HS-27A (cell line): Measurements from ENCODE around the gene DEPDC7.
A peak's percentile ranks its signal among the peaks of the same experiment; 100 is the strongest.
"Not testable (repeated sequence)": the region's sequence is repeated elsewhere in the genome, so short reads cannot be mapped to it uniquely, and the experiment has no call there.

Experiments
- DNase-seq: peaks from one replicate; pipeline ENCODE4 v3.0.0-alpha.2; 2012; ENCODE audit warnings: low read depth, missing footprints

DEPDC7 gene

DNA sequence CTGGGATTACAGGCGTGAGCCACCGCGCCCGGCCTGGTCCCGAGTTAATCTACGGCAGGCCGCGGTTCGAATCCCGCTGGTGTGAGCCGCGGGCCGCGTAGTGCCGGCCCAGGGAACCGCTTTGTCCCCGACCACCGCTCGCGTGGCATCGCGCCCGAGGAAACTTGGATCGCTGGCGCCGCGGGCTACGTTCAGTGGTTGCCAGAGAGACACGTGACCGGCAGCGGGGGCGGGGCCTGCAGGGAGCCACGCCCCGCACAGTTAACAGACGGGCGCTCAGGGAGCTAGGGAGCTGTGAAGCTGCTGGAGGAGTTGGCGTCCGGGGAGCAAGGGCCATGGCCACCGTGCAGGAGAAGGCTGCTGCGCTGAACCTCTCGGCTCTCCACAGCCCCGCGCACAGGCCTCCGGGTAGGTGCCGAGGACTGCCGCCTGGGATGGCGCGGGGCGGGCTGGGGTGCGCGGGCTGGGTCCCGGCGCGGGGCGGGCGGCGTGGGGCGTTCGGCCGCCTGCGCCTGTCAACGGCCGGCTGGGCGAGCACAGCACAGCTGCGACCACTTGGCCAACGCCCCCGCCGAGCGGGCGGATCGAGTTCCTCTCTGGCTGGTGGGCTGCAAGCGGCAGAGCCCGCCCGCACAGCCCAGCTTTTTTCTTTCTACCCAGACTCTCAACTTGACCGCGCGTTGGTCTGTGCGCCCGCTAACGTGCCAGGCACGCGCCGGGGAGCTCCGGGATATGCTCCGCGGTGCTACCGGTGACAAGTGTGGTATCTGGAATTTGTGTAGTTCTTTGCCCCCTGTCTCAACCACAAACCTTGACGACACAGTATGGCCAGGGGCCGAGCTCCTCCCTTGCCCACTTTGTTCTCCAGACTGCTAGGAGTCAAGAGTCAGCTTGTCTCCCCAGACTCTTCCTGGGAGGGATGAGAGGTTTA is at the start of gene DEPDC7:
TSS of gene DEPDC7 (plus strand) at position 258 of the 931 bp plus-strand sequence. CDS start at position 336, 78 bp downstream.
- no peak for DNase-seq

DNA sequence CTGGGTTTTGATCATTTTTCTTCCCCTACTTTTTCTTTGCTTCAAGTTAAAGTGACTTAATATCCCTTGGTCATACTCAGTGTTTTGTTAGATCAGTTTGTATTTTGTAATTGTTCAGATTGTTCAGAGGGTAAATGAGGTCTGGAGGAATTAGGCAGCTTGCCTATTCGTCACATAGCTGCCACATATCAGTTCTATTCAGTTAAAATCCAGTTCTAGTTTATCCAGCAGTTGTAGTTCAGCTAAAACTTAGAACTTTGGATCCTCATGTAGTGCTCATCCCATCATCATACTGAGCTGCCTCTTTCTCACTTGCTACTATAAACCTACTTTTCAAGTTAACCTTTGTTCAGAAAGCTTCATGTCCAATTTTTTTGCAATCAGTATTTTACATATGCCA is 47.1 kb upstream of the DEPDC7 start:
- DNase-seq, result no peak

DNA sequence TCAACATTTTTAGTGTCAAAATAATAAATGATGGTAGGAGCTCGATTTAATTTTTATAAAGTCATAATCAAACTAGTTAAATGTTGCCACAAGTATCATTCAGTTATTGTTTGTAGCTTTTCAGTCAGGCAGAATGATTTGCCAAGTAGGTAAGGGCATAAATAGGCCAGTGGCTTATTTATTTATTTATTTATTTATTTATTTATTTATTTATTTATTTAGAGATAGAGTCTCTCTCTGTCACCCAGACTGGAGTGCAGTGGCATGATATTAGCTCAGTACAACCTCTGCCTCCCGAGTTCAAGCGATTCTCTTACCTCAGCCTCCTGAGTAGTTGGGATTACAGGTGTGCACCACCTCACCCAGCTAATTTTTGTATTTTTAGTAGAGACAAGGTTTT is 43.4 kb upstream of the DEPDC7 start:
- DNase-seq, result not testable (repeated sequence)

GRCh38 chr11:32972781-32973180 is 42.9 kb upstream of the DEPDC7 start:
- DNase-seq, result no peak

GRCh38 chr11:32982626-32983025 is 33.1 kb upstream of the DEPDC7 start:
- no peak for DNase-seq

- no peak for DNase-seq
Measured at GRCh38 chr11:32983506-32983905, 32.2 kb upstream of the DEPDC7 start.

DNA sequence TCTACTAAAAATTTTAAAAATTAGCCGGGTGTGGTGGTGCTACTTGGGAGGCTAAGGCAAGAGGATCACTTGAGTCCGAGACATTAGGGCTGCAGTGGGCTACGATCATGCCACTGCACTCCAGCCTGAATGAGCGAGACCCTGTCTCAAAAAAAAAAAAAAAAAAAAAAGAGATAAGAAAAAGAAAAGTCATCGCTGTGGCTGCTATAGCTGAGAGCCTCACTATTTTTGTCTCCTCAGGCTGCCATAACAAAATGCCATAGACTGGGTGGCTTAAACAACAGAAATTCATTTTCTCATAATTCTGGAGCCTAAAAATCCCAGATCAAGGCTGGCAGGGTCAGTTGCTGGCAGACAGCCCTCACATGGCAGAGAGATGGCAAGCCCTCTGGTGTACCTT is 30.1 kb upstream of the DEPDC7 start:
- no peak for DNase-seq

- no peak for DNase-seq
Measured at GRCh38 chr11:32987851-32988250, 27.8 kb upstream of the DEPDC7 start.

- no peak for DNase-seq
Measured at GRCh38 chr11:32990481-32990880, 25.2 kb upstream of the DEPDC7 start.

DNA sequence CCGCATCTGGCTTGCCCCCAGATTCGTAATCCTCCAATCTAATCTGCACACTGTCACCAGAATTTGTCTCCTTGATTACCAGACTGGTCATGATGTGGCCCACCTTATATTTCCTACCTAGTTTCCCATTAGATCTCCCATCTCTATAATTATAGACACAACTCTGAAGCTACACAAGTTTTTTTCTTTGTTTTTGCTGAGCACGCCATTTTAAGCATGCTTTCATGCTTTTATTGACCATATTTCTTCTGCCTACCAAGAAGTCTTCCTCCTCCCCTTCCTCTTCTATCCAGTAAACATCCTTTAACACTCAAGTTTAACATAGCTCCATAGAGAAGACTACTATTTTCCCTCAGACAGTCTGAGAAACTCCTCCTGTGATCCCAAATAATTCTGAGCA is 24.3 kb upstream of the DEPDC7 start:
- DNase-seq, result no peak

DNA sequence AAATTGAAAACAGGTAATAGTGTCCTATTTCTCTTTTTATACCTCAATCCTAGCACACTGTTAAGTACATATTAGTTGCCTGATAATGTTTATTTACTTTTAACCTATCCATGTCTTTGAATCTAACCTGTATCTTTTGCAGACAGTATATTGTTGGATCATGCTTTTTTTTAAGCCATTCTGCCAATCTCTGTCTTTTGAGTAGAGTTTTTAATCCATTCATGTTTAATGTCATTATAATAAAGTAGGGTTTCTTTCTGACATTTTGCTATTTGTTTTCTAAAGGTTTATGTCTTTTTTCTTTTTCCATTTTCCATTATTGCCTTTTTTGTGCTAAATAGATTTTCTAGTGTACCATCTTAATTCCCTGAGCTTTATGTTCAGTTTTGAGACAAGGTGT is 23.8 kb upstream of the DEPDC7 start:
- no peak for DNase-seq

DNA sequence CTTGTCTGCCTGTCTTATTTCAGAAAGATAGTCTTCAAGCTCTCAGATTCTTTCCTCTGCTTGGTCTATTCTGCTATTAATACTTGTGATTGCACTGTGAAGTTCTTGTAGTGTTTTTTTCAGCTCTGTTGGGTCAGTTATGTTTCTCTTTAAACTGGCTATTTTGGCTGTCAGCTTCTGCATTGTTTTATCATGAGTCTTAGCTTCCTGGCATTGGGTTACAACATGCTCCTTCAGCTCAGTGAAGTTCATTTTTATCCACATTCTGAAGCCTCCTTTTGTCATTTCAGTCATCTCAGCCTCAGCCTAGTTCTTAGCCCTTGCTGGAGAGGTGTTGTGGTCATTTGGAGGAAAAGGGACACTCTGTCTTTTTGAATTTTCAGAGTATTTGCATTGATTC is 15.5 kb upstream of the DEPDC7 start:
- DNase-seq, result peak; percentile 56

- DNase-seq, result no peak
Measured at GRCh38 chr11:33001281-33001680, 14.4 kb upstream of the DEPDC7 start.

GRCh38 chr11:33001751-33002542 is 13.7 kb upstream of the DEPDC7 start:
- DNase-seq, result no peak

DNA sequence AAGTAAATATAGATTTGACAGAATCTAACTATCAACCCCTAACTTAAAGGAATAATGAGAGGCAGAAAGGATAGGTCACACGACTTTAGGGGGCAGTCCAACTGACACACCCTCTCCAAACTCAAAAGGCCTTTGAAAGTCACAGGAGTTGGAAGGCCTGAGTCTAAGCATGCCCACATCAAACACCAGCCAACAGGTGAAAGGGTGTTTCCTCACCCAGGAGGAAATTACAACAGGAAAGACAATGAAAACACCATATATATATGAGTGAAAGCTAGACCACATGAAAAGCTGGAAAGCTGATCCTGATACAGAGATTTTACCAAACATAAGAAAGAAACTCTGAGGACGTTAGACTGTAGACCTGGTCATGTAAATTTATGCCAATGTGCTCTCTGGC is 10.5 kb upstream of the DEPDC7 start:
- no peak for DNase-seq

DNA sequence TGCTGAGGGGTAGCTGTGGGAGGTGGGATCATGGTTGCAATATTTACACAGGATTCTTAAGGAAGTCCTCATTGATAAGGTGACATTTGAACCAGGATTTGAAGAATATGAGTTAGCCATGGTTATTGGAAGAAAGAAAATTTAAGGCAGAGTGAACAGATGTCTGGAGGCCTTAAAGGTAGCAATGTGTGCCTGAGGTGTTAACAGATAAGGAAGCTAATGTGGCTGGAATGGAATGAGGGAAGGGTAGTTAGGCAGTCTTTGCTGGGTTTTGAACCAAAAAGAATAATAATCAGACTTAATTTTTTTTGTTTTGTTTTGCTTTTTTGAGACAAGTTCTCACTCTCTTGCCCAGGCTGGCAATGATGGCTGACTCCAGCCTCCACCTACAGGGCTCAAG is 9.7 kb upstream of the DEPDC7 start:
- DNase-seq, result no peak

- DNase-seq, result no peak
Measured at GRCh38 chr11:33013755-33014154, 1.9 kb upstream of the DEPDC7 start.

DNA sequence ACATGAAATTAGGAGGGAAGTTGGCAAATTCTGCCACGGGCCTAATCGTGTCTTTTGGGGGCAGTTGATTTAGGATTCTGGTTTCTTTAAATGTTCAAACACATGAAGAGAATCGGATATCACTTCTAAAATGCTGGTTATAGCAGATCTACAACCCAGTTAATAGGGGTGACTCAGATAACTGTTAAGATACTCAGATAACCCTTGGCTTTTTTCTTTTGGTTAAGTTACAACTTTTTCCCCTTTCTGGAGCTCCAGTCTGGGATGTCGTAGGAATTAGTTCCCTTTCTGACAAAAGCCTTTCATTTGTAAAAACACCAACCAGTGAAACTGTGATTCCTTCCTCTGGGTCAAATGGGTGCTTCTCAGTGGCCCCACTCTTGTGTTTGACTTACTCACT is 976 bp downstream of the DEPDC7 start:
- no peak for DNase-seq

- no peak for DNase-seq
Measured at GRCh38 chr11:33017478-33017877, 1.8 kb downstream of the DEPDC7 start.

GRCh38 chr11:33017965-33018364 is 2.3 kb downstream of the DEPDC7 start:
- DNase-seq, result no peak

DNA sequence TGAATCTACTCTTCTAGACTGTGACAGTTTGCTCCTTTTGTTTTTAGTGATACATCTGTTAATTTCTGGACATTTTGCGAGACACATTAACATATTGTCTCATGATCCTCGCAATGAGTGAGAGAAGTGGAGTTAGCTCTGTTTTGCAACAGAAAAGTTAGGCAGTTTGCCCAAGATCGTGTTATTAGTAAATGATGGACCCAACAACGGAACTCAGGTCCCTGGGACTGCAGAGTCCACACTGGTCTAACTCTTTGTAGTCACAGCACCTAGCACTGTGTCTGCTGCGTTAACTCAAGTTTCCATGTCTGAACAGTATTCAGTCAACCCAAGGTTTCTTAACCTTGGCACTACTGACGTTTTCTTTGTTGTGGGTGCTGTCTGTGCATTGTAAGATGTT is 3.2 kb downstream of the DEPDC7 start:
- no peak for DNase-seq

GRCh38 chr11:33021501-33021900 is 5.8 kb downstream of the DEPDC7 start:
- no peak for DNase-seq

DNA sequence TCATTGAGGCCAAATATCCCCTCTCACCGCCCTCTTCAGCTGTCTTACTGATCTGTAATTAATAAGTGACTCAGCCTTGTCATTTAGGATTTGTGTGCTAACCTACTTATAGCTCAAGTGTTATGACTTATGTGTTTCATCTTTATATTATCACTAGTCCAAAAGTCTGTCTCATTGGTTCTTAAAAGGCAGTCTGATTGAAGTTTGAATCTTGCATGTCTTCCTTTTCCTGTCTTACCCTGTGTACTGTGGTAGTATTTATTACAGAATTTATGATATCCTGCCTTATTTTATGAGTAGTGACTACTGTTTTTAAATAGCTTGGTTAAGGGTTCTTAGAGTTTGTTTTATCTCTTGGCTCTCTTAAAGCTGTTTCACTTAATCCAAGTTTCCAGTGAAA is 6.3 kb downstream of the DEPDC7 start:
- DNase-seq, result no peak
